Fibroblast of skin of left quadriceps (primary cell): ENCODE measurements around the gene ETV3L.

Experiments used
- DNase-seq, 2 experiments: peaks; one replicate each; pipeline ENCODE4 v3.0.0-alpha.2; 2013; ENCODE audit warnings: low read depth in 2 of 2

ETV3L gene

GRCh38 chr1:157132111-157132510 lies 32.5 kb upstream of the ETV3L start:
- no peak for DNase-seq

- DNase-seq: no peak
Measured at GRCh38 chr1:157131281-157131680, 31.7 kb upstream of the ETV3L start.

- no peak for DNase-seq
Measured at GRCh38 chr1:157124855-157125254, 25.2 kb upstream of the ETV3L start.

GRCh38 chr1:157119448-157119847 lies 19.8 kb upstream of the ETV3L start:
- DNase-seq: no peak

GRCh38 chr1:157119008-157119407 lies 19.4 kb upstream of the ETV3L start:
- DNase-seq: no peak

- no peak for DNase-seq
Measured at GRCh38 chr1:157117527-157118057, 18.0 kb upstream of the ETV3L start.

- DNase-seq: no peak
Measured at GRCh38 chr1:157116737-157117103, 17.1 kb upstream of the ETV3L start.

GRCh38 chr1:157115851-157116736 lies 16.5 kb upstream of the ETV3L start:
- no peak for DNase-seq

GRCh38 chr1:157115429-157115838 lies 15.8 kb upstream of the ETV3L start:
- DNase-seq: no peak

GRCh38 chr1:157114183-157115121 lies 14.8 kb upstream of the ETV3L start:
- no peak for DNase-seq

- DNase-seq: no peak
Measured at GRCh38 chr1:157113631-157114030, 14.0 kb upstream of the ETV3L start.

GRCh38 chr1:157113106-157113505 lies 13.5 kb upstream of the ETV3L start:
- DNase-seq: no peak

- DNase-seq: no peak
Measured at GRCh38 chr1:157112186-157112867, 12.7 kb upstream of the ETV3L start.

- no peak for DNase-seq
Measured at GRCh38 chr1:157111396-157112165, 12.0 kb upstream of the ETV3L start.

- DNase-seq: no peak
Measured at GRCh38 chr1:157110686-157111085, 11.1 kb upstream of the ETV3L start.

- DNase-seq: no peak
Measured at GRCh38 chr1:157110003-157110402, 10.4 kb upstream of the ETV3L start.

- DNase-seq: no peak
Measured at GRCh38 chr1:157108448-157108847, 8.8 kb upstream of the ETV3L start.

- DNase-seq: no peak
Measured at GRCh38 chr1:157107702-157108101, 8.1 kb upstream of the ETV3L start.

GRCh38 chr1:157106813-157107189 lies 7.2 kb upstream of the ETV3L start:
- no peak for DNase-seq

GRCh38 chr1:157105988-157106812 lies 6.6 kb upstream of the ETV3L start:
- peak; percentile 35 to 44 for DNase-seq
